GM15510 (cell line): ENCODE data around the gene SNX27.

ENCODE experiments used
- POLR2A ChIP-seq: IDR thresholded peaks from 3 replicates; pipeline ENCODE4 v1.6.1; 2011; ENCODE audit warnings: borderline replicate concordance; ENCODE audit not compliant: insufficient read length; ENCODE audit errors: extremely low read depth

The SNX27 gene

GRCh38 chr1:151716771-151717631 lies 105.2 kb downstream of the SNX27 start, which contains the start of gene CELF3:
TSS of gene CELF3 (minus strand) at chr1:151716803. CDS start at chr1:151716020, 783 bp downstream.
- TF ChIP-seq POLR2A: no peak

GRCh38 chr1:151718011-151718431 lies 106.2 kb downstream of the SNX27 start:
- TF ChIP-seq POLR2A: no peak

GRCh38 chr1:151718666-151719065 lies 106.8 kb downstream of the SNX27 start:
- no peak for TF ChIP-seq POLR2A

GRCh38 chr1:151720125-151720524 lies 108.3 kb downstream of the SNX27 start:
- TF ChIP-seq POLR2A: no peak

DNA sequence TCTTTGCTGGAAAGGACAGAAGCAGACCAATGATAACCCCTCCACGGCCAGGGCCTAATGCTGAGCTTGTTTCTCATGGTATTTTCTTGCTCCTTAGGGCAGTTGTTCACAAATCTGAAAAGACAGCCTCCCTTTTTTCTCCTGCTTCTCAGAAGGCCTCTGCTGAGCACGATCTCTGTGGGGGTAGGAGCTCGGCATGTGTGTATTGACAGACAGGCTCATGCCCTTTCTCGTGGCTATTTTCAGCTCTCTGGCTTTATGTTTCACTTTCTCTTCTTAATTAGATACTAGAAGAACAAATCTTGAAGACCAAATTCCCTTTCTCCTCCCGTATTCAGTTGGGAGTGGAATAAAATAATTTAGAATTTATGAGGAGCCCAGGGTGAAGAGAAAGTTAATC lies 108.7 kb downstream of the SNX27 start:
- no peak for TF ChIP-seq POLR2A

DNA sequence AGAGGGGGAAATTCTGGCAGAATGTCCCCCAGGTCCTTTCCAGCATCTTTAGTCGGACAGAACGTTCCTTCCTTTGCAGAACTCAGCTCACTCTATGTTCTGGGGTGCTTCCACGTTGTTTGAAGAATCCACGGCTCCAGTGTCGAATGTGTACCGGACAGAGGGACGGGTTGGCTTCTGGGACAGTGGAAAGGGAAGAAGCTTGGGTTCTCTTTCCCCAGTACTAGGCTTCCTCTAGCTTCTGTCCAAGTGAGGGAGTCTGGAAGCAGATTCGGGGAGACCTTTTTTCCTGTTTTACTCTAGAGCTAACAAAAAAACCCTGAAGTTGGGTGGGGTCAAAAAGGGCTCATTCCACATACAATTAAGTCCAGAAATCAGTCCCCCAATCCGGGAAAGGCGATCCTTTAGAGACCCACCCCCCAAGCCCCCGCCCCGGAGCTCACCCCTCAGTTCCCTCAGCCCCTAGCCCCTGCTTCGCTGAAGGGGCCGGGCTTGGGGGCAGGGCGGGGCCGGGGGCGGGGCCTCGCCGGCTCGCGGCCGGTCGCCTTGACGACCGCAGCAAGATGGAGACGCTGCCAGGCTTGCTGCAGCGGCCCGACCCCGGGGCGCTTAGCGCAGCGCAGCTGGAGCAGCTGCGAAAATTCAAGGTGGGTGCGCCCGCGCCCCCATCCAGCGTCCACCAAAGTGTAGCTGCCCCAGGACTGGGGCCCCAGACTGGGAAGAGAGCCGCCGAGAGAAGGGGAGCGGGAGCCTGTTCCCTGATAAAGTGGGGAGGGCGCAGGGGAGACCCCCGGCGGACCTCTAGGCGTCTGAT lies 109.3 kb downstream of the SNX27 start, which contains the start of gene RIIAD1:
TSS of gene RIIAD1 (plus strand) at position 549 of the 814 bp plus-strand sequence. CDS start at position 564, 15 bp downstream.
- no peak for TF ChIP-seq POLR2A

DNA sequence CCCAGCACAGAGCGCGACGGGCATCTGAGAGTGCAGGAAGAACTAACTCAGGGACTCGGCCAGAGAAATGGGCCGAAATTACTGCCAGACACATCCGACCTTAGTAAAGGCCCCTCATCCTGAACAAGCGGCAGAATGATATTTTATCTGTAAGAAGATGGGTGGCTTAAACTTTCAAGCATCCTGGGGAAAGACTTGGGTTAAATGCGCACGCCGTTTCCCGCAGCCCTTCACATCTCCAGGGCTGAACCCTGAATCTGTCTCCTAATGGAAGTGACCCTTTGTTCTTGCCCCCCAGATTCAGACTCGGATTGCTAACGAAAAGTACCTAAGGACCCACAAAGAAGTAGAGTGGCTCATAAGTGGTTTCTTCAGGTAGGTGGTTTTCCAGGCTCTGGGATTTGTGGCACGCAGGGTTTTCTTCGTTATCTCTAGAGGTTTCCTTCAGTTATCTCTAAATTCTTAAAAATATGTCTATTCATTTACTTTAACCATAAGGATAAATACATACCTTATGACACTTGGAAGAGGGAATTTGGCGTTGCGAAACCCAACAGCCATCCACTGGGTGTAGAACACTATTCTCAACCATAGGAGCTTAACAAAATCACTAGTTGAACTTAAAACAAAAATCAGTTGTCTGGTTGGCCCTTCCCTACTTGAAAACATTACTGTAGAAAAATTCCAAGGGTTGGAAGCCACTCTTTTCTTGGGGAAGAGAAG lies 110.1 kb downstream of the SNX27 start:
- no peak for TF ChIP-seq POLR2A

GRCh38 chr1:151723726-151724370 lies 112.0 kb downstream of the SNX27 start:
- TF ChIP-seq POLR2A: no peak

GRCh38 chr1:151728151-151729054 lies 116.6 kb downstream of the SNX27 start:
- TF ChIP-seq POLR2A: no peak

GRCh38 chr1:151729157-151729965 lies 117.5 kb downstream of the SNX27 start:
- no peak for TF ChIP-seq POLR2A

- no peak for TF ChIP-seq POLR2A
These were observed 118.1 kb downstream of the SNX27 start for GRCh38 chr1:151729966-151730291.

DNA sequence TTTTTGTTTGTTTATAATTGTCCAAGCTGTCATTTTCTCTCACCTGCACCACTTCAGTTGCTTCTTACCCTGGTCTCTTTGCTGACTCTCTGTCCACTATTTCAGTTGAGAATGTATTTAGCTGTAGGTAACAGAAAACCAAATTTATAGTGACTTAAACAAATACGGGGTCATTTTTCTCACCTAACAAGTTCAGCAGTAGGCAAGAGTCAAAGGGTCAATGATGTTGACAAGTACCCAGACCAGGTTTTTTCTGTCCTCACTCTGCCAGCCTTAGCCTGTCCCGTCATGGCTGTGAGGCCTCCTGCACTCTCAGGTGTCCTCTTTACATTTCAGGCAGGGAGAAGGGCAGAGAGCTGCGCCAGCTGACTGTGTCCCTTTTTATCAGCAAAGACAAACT lies 121.3 kb downstream of the SNX27 start:
- TF ChIP-seq POLR2A: no peak

GRCh38 chr1:151737026-151737425 lies 125.2 kb downstream of the SNX27 start:
- TF ChIP-seq POLR2A: no peak
